22Rv1 (cell line): ENCODE results near the gene FYB1.

Source experiments
- CTCF ChIP-seq: fragments of 450-650 bp; IDR thresholded peaks from 2 replicates; pipeline ENCODE4 v1.5.1; 2017; ENCODE audit warnings: mild to moderate bottlenecking
- ZFX ChIP-seq: fragments of 450-650 bp; IDR thresholded peaks from 2 replicates; pipeline ENCODE4 v1.6.1; 2017; ENCODE audit warnings: antibody characterized with exemption, borderline replicate concordance

GRCh38 chr5:39198127-39198526, 21.2 kb downstream of the FYB1 start:
- TF ChIP-seq CTCF (no peak), ZFX (no peak)
